ENCODE data around the gene DCBLD2.
"Not testable (repeated sequence)": the region's sequence is repeated elsewhere in the genome, so short reads cannot be mapped to it uniquely, and the experiment has no call there.

The DCBLD2 gene

DNA sequence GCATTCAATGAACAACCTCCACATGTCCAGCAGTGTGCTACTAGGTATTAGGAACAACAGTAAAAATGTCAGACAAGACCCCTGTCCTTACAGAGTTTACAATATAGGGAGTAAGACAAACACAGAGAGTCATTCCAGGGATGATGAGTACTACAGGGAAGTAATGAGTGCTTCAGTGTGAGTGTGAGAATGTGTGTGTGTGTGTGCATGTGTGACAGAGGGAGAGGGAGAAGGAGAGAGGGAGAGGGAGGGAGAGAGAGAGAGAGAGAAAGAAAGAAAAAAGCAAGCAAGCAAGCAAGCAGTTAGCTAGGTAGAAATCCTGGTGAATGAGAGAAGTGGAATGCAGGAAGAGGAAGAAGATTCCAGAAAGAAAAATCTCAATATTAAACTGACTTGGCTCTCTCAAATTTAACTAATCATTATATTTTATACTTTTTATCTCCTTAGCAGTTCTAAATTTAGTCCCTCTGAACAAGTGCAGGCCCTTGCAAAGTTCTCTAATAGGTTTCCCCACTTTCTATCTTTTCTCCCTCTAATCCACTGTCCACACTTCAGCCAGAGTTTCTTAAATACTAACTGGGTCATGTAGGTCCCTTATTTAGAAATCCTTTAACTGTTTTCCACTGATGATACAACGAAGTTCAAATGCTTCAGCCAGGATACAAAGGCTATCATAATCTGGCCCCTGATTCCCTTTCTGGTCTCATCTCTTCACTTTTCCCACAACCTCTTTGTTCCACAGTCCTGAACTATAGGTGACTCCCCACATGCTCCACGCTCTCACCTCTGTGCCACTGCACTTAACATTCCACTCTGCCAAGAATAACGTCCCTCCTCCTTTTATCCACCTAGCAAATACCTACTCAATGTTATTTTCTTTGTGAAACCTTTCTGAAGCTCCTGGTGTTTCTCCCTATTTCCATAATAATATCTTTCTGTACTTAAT is 10.3 kb downstream of the DCBLD2 start:
- DNase-seq = no peak

DNA sequence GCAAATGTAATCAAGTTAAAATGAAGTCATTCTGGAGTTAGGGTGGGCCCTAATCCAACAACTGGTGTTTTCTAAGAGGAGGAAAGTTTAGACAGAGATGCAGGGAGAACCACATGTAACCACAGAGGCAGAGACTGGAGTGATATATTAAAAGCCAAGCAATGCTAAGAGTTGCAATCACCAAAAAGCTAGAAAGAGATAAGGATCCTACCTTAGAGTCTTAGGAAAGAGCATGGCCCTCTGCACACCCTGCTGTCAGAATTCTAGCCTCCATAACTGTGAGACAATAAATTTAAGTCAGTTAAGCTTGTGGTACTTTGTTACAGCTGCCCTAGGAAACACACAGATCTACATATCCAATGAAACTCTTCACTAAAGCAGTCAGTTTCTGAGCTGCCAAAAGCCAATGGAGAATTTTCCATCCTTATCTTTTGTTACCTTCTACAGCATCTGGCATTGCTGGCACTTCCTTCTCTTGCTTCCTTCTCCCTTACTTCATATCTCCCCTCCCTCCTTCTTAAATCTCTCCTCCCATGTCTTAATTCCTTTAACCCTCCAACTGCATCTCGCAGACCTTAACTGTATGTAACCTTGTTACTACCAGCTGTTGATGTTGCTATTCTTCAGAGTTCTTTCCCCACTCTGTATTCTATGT is 11.2 kb downstream of the DCBLD2 start:
- DNase-seq = peak; percentile 50

DNA sequence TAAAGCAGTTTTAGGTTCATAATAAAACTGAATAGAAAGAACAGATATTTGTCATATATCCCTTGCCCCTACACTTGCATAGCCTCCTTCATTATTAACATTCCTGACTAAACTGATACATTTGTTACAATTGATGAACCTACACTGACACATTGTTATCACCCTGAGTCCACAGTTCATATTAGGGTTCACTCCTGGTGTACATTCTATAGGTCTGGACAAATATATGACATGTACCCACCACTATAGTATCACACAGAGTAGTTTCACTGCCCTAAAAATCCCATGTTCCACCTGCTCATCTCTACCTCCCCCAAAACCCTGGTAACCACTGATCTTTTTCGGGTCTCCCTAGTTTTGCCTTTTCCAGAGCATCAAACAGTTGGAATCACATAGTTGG is 13.8 kb downstream of the DCBLD2 start:
- DNase-seq = no peak

DNA sequence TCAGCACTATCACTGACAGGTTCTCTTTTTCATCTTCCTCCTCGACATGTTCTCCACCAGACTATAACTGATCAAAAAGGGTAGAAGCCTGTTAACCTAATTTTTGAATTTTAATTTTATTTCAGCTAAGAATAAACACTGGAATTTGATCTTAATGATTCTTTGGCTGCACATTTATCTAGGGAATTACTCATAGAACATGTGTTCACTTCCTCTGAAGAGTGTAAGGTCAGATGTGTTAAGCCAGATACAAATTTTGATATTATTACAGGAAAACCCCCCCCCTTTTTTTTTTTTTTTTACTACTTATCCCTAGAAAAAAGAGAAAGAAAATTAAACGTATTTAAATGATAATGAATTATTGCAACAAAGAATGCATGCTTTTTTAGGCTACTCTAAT is 15.0 kb downstream of the DCBLD2 start:
- no peak for DNase-seq

DNA sequence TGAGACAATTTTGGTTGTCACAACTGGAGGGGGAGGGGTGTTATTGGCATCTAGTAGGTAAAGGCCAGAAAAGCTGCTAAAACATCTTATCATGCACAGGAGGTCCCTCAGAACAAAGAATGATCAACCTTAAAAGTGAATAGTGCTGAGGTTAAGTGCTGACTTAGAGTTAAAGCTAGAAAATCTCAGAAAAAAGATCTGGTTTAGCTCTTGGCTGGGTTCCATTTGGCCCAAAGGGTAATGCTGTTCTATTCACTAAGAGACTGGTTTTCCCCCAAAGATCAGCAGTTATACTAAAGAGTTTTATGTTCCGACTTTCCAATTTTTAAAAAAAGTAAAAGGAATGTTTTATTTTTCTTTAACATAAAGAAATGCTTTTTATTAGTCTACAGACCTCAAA is 15.6 kb downstream of the DCBLD2 start:
- DNase-seq = no peak

DNA sequence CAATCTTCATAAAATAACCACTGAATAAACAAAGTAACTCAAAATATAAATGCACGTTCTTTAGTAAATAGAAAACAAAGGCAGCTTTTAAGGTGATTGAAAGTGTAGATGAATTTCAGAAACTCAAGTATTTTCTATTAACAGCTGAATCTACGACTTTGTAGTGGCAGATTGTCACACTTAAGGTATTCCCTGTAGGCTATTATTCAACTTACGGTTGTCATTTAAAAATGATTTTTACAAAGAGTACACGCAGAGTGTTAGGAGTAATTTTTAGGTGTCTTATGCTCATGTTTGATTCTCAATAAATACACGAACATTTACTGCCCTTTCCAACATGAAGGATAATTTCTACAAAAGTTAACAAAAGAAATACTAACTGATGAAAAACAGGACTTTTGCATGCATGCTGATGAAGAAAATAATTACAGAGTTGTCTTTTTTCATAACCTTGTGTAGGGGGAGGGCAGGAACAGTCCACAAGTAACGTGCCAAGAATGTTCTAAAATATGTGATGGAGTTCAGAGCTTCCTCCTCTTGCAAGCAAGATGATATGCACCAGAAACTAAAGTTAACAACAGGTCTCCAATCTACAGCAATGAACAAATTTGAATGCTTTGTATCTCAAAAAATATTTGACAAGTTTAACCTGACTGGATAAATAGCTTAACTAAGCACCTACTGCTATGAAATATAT is 16.7 kb downstream of the DCBLD2 start:
- DNase-seq = no peak

DNA sequence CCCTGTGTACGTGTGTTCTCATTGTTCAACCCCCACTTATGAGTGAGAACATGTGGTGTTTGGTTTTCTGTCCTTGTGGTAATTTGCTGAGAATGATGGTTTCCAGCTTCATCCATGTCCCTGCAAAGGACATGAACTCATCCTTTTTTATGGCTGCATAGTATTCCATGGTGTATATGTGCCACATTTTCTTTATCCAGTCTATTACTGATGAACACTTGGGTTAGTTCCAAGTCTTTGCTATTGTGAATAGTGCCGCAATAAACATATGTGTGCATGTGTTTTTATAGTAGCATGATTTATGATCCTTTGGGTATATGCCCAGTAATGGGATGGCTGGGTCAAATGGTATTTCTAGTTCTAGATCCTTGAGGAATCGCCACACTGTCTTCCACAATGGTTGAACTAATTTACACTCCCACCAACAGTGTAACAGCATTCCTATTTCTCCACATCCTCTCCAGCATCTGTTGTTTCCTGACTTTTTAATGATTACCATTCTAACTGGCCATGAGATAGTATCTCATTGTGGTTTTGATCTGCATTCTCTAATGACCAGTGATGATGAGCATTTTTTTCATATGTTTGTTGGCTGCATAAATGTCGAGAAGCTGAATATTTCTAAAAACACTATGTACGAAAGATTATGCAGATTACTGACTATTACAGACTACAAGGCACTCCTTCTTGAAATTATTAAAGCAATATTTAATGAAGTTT is 18.7 kb downstream of the DCBLD2 start:
- DNase-seq = not testable (repeated sequence)

DNA sequence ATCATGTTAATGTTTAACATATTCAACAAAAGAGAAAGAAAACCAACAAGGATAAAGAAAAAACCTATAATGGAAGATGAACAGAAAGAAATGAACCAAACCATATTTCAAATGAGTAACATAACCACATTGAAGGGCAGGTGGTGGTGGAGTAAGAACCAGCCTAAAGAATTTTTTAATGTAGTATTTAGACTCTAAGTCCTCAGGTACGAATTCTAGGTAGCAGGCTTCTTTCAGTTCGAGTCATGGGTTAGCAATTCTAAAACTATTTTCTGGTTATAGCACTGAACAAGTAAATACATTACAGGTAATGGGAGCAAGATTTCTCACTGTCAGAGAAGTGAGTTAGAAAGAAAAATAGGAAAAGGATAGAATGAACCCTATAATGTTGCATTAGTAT is 24.4 kb downstream of the DCBLD2 start:
- no peak for DNase-seq

DNA sequence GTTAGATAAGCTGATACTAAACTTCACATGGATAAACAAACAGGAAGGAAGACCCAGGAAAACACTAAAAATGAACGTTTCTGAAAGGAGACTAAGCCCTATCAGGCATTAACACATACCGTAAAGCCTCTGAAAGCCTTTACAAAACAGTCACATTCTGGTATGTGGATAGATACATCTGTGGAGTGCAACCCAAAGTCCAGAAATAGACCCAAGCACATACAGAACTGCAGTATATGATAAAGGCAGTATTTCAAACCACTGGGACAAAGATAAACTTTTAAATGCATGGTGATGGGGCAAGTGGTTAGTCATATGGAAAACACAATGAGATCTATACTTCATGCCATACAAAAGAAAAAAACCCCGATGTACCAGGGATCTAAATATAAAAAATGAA is 26.0 kb downstream of the DCBLD2 start:
- peak; percentile 86 for DNase-seq

DNA sequence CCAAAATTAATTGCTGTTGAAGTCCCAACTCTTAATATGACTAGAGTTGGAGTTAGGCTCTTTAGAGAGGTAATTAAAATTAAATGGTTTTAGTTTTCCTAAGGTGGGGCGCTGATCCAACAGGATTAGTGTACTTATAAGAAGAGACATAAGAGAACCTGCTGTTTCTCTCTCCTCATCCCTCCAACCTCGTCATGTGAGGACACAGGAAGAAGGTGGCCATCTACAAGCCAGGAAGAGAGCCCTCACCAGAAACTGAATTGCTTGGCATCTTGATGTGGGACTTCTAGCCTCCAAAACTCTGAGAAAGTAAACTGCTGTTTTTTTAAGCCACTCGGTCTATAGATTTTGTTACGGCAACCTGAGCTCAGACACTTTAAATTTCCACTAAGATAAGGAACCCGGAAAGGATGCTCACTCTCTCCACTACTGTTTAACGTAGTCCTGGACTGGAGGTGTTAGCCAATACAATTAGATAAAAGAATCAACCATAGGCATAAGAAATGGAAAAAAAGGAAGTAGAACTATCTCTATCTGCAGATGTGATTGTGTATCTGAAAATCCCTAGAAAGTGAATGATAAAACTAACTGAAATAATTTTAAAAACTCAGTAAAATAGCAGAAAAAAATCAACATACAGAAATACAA is 26.8 kb downstream of the DCBLD2 start:
- peak; percentile 57 for DNase-seq

DNA sequence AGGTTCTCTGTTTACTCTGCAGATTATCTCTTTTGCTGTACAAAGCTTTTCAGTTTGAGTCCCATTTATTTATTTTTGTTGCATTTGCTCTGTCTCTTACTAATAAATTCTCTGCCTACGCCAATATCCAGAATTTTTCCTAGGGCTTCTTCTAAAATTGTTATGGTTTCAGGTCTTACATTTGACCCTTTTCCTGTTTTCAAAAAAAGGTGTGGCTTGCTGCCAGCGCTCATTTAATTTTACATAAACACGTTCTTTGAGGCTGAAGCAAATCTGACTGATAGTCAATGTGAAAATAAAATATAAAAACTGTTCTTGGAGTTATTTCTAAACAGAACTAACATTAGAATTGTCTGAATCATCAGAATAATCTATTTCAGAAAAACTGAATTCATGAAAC is 32.1 kb downstream of the DCBLD2 start:
- DNase-seq = no peak

DNA sequence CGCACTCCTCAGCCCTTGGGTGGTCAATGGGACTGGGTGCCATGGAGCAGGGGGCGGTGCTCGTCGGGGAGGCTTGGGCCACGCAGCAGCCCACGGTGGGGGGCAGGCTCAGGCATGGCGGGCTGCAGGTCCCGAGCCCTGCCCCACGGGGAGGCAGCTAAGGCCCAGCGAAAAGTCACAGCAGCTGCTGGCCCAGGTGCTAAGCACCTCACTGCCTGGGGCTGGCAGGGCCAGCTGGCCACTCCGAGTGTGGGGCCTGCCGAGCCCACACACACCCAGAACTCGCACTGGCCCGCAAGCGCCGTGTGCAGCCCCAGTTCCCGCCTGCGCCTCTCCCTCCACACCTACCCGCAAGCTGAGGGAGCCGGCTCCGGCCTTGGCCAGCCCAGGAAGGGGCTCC is 43.5 kb downstream of the DCBLD2 start:
- not testable (repeated sequence) for DNase-seq

DNA sequence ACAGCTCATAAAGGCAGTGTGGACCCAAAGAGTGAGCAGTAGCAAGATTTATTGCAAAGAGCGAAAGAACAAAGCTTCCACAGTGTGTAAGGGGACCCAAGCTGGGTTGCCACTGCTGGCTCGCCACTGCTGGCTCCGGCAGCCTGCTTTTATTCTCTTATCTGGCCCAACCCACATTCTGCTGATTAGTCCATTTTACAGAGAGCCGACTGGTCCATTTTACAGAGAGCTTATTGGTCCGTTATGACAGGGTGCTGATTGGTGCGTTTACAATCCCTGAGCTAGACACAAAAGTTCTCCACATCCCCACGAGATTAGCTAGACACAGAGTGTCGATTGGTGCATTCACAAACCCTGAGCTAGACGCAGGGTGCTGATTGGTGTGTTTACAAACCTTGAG is 44.2 kb downstream of the DCBLD2 start:
- not testable (repeated sequence) for DNase-seq

DNA sequence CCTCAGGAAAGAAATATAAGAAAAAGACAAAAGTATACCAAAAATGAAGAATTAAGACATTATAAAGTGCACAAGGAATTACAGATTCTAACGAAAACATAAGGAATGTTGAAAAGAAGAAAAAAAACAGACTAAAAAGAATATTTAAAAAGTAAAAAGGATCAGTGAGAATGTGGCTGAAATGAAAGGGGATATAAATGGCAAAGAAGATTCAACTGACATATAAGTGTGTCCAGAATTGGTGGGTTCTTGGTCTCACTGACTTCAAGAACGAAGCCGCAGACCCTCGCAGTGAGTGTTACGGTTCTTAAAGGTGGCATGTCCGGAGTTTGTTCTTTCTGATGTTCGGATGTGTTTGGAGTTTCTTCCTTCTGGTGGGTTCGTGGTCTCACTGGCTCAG is 44.8 kb downstream of the DCBLD2 start:
- DNase-seq = no peak

DNA sequence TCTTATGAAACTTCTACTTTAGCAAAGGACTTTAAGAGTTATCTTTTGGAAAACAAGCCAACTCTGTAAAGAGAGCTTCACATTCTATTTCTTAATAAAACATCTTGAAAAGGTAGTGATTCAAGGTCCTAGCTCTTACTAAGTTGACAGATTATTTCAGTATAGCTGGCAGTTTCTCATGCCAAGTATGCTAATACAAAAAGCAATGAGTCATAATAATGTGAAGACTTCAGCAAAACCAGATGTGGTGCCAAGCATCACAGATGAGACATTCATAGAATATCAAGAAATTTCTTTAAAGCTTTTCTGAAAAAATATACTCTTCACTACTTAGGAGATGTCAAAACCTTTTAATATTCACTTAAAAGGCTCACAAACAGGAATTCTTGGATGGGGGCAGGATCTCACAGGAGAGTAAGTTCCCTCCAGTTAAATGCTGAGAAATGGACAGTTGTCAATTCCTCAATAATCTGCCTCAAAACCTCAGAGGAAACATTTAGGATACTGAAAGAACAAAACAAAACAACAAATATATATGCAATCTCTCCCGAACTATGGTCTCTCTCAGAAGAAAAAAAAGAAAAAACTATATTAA is 45.6 kb downstream of the DCBLD2 start:
- no peak for DNase-seq

DNA sequence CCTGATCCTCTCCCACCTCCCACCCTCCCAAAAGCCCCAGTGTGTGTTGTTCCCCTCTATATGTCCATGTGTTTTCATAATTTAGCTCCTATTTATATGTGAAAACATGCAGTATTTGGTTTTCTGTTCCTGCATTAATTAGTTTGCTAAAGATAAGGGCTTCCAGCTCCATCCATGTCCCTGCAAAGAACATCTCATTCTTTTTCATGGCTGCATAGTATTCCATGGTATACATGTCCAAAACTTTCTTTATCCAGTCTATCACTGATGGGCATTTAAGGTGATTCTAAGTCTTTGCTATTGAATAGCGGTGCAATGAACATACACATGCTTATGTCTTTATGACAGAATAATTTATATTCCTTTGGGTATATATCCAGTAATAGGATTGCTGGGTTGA is 53.4 kb downstream of the DCBLD2 start:
- no peak for DNase-seq

DNA sequence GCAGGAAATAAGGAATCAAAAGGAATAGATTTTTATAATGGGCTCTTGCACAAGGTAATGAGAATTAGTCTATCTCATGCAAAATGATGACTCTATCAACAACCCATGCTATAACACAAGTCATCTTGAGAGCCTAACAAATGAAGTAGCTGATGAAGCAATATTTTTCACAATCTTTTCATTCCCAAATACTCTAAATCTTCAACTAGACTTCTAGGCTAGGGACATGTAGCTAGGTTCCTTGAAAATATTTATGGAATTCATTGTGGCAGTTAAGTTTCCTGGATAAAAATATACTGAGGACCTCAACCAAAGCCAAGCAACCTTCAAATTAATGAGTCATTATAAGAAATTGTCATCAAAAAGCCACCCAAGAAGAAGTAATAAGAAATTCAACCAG is 55.4 kb downstream of the DCBLD2 start:
- no peak for DNase-seq

DNA sequence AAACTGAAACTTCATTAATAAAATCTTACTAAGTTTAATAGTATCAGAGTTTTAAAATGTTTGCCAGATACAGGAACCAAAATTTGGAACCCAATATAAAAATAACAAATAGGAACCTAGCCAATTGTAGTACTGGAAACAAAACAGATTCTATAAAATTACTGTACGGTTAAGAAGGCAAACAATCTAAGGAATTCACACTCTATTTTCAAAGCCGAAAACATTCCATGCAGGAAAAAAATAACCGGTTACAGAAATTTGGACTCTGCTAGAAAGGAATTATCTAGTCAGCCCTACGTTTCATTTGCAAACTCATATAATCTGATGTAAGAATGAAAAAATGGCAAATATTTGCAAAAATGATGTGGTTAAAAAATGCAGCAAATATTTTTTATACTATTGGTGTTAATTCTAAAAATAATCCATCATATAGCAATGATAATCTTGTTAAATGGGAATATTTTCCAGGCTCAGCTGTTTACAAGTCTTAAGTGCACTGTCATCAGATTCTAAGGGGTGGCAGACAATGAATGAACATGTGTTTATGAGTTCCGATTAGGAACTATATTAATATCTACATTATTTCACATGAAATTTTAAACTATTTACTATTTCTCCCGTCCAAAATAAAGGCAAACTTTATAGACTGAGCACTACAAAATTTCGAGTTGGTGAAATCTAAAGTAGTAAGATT is 58.1 kb downstream of the DCBLD2 start:
- no peak for DNase-seq

DNA sequence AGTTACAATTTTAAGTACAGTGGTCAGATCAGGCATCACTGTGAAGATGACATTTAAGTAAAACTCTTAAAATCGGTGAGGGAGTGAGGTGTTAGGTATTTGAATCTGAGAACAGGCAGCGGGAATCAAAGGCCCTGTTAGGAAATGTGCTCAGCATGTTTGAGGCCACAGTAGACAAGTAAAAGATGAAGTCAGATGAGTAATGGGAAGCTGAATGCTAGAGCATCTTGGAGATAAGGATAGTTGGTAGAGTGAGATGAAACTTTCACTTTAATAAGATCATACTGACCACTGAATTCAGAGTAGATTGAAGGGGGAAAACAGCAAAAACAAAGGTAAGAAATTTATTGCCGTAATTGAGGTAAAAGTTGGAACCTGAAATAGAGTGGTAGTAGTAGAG is 61.6 kb downstream of the DCBLD2 start:
- DNase-seq = peak; percentile 20

DNA sequence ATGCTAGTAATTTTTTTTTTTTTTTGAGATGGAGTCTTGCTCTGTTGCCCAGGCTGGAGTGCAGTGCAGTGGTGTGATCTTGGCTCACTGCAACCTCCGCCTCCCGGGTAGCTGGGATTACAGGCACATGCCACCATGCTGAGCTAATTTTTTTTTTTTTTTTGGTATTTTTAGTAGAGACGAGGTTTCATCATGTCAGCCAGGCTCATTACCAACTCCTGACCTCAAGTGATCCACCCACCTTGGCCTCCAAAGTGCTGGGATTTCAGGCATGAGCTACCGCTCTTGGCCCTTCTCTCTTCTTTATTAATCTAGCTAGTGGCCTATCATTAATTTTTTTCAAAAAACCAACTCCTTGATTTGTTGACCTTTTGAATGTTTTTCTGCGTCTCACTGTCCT is 70.4 kb downstream of the DCBLD2 start:
- DNase-seq = not testable (repeated sequence)

DNA sequence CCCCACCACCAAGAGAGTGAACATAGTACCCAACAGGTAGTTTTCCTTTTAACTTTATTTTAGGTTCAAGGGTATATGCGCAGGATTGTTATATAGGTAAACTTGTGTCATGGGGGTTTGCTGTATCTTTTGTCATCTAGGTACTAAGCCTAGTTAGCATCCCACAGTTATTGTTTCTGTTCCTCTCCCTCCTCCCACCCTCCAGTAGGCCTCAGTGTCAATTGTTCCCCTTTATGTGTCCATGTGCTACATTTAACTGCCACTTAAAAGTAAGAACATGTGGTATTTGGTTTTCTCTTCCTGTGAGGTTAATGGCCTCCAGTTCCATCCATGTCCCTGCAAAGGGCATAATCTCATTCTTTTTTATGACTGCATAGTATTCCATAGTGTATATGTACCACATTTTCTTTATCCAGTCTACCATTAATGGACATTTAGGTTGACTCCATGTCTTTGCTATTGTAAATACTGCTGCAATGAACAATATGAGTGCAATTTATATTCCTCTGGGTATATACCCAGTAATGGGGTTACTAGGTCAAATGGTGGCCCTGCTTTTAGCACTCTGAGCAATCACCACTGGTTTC is 72.2 kb downstream of the DCBLD2 start:
- no peak for DNase-seq
